ENCODE results near the gene MRGPRX3.
A peak's percentile ranks its signal among the peaks of the same experiment; 100 is the strongest.

DNA sequence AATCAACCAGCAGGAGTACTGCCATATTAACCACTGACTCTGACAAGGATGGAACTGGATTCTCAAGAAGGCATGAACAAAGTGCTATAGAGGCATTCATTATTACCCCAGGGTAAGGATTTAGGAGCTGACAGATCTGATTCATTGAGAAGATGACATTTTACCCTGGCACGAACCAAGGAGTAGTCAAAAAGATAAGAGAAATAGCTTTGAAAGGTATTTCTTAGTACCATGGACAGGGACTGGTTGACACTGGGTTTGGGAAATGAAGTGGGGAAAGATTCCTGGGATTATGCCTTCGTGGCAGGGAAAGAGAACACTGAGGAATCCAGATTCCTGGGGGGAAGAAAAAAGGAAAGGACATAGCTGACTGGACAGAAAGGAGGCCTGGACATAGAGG lies 21.4 kb upstream of the MRGPRX3 start:
- TF ChIP-seq, protein P1, sequence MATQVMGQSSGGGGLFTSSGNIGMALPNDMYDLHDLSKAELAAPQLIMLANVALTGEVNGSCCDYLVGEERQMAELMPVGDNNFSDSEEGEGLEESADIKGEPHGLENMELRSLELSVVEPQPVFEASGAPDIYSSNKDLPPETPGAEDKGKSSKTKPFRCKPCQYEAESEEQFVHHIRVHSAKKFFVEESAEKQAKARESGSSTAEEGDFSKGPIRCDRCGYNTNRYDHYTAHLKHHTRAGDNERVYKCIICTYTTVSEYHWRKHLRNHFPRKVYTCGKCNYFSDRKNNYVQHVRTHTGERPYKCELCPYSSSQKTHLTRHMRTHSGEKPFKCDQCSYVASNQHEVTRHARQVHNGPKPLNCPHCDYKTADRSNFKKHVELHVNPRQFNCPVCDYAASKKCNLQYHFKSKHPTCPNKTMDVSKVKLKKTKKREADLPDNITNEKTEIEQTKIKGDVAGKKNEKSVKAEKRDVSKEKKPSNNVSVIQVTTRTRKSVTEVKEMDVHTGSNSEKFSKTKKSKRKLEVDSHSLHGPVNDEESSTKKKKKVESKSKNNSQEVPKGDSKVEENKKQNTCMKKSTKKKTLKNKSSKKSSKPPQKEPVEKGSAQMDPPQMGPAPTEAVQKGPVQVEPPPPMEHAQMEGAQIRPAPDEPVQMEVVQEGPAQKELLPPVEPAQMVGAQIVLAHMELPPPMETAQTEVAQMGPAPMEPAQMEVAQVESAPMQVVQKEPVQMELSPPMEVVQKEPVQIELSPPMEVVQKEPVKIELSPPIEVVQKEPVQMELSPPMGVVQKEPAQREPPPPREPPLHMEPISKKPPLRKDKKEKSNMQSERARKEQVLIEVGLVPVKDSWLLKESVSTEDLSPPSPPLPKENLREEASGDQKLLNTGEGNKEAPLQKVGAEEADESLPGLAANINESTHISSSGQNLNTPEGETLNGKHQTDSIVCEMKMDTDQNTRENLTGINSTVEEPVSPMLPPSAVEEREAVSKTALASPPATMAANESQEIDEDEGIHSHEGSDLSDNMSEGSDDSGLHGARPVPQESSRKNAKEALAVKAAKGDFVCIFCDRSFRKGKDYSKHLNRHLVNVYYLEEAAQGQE (IDR thresholded peaks at IDR 0.05; ENCODE audit: insufficient read depth in 1 of 2, low read depth in 2 of 2, low read length in 1 of 2) = peak; percentile 60 to 82; a peak in 3 of 4 replicates
- TF ChIP-seq POLR2AphosphoS5 (IDR thresholded peaks at IDR 0.05; ENCODE audit: low read depth, low read length) = no peak
- TF ChIP-seq SIN3A (IDR thresholded peaks at IDR 0.05; ENCODE audit: borderline replicate concordance, insufficient read depth, low read depth, low read length) = no peak

All from Panc1 (cell line).